Measurements from ENCODE around the gene ZBED6.
A peak's percentile ranks its signal among the peaks of the same experiment; 100 is the strongest.

The ZBED6 gene

DNA sequence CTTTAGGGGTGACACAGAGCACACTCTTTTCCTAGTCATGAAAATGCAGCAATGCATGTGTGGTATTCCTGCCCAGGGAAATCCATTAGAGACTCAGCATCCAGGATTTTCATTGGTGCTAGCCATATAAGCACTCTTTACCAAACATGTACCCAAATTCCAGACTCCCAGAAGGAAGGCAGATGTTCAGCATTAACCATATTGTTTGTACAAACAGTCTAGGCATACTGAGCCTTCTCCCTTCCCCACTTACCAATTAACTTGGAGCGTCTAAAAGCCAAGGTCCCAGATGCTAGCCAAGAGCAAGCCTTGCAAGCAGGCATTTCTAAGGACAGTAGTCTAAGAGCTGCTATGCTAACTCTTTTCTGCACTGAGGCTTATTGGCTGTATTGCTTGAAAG lies 27.9 kb downstream of the ZBED6 start (continued):
- TF ChIP-seq, protein P1, sequence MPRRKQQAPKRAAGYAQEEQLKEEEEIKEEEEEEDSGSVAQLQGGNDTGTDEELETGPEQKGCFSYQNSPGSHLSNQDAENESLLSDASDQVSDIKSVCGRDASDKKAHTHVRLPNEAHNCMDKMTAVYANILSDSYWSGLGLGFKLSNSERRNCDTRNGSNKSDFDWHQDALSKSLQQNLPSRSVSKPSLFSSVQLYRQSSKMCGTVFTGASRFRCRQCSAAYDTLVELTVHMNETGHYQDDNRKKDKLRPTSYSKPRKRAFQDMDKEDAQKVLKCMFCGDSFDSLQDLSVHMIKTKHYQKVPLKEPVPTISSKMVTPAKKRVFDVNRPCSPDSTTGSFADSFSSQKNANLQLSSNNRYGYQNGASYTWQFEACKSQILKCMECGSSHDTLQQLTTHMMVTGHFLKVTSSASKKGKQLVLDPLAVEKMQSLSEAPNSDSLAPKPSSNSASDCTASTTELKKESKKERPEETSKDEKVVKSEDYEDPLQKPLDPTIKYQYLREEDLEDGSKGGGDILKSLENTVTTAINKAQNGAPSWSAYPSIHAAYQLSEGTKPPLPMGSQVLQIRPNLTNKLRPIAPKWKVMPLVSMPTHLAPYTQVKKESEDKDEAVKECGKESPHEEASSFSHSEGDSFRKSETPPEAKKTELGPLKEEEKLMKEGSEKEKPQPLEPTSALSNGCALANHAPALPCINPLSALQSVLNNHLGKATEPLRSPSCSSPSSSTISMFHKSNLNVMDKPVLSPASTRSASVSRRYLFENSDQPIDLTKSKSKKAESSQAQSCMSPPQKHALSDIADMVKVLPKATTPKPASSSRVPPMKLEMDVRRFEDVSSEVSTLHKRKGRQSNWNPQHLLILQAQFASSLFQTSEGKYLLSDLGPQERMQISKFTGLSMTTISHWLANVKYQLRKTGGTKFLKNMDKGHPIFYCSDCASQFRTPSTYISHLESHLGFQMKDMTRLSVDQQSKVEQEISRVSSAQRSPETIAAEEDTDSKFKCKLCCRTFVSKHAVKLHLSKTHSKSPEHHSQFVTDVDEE (CRISPR knock-in tag; IDR thresholded peaks at IDR 0.05) = no peak

DNA sequence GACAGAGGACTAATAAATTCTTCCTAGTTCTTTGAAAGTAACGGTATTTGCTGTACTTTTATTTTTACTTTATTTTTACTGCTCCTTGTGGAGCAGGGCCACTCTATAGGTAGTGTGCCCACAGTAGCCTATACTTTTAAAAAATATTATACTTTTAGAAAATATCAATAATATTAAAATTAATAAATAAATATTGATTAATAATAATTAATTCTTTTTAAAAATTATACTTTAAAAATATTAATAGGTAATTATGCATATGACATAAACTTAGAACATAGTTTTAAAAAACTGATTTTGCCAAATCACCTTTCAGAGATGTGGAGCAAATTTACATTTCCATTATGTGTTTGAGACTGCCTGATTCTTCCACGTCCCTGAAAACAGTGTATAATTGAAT lies 30.8 kb downstream of the ZBED6 start:
- TF ChIP-seq ISL1 (CRISPR knock-in tag; IDR thresholded peaks at IDR 0.05) (no peak), GLIS3 (CRISPR knock-in tag; IDR thresholded peaks at IDR 0.05) (no peak), ZC3H10 (CRISPR knock-in tag; IDR thresholded peaks at IDR 0.05) (no peak), ARNTL (CRISPR knock-in tag; IDR thresholded peaks at IDR 0.05; ENCODE audit: borderline replicate concordance, low read depth) (no peak), ZNF8 (CRISPR knock-in tag; IDR thresholded peaks at IDR 0.05) (no peak), PPARA (CRISPR knock-in tag; IDR thresholded peaks at IDR 0.05; ENCODE audit: borderline replicate concordance) (no peak)
- TF ChIP-seq, protein P2, sequence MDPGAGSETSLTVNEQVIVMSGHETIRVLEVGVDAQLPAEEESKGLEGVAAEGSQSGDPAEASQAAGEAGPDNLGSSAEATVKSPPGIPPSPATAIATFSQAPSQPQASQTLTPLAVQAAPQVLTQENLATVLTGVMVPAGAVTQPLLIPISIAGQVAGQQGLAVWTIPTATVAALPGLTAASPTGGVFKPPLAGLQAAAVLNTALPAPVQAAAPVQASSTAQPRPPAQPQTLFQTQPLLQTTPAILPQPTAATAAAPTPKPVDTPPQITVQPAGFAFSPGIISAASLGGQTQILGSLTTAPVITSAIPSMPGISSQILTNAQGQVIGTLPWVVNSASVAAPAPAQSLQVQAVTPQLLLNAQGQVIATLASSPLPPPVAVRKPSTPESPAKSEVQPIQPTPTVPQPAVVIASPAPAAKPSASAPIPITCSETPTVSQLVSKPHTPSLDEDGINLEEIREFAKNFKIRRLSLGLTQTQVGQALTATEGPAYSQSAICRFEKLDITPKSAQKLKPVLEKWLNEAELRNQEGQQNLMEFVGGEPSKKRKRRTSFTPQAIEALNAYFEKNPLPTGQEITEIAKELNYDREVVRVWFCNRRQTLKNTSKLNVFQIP (CRISPR knock-in tag; IDR thresholded peaks at IDR 0.05; ENCODE audit: borderline replicate concordance, low read depth) = no peak
- no peak for ATAC-seq

DNA sequence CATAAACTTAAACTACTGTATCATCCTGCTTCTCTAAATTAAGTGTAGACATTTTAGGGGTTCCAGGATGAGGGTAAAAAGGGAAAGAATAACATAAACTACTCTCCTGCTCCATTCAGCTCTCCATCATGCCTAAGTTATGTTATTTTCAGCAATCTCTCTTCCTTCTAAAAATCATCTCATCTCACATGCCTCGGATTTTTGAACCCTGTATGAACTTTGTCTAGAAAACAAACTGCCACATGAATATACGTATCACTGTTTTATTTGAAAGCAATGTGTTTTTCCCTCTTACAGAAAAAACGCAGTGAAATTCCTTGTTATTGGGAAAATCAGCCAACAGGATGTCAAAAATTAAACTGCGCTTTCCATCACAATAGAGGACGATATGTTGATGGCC lies 32.6 kb downstream of the ZBED6 start:
- TF ChIP-seq CSDC2 (CRISPR knock-in tag; IDR thresholded peaks at IDR 0.05) (0 out of 2 replicates have a peak, but pooled peaks have one; percentile 17), ZNF8 (CRISPR knock-in tag; IDR thresholded peaks at IDR 0.05) (no peak)
- peak; percentile 48 for ATAC-seq

DNA sequence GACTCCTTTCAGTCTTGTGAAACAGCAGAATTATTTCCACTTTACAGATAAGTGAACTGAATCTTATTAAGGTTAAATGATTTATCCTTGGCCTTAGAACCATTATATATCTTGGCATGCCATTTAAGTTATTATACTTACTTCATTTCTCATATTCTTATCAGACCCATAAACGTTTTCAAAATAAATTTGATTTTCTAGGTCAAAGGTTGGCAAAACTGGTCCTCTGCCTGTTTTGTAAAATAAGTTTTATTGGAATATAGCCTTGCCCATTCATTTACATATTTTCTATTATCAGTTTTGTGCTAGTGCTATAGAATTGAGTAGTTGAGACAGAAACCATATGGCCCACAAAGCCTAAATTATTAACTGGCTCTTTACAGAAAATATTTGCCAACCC lies 33.1 kb downstream of the ZBED6 start:
- peak; percentile 95 for TF ChIP-seq ISL1 (CRISPR knock-in tag; IDR thresholded peaks at IDR 0.05)
- TF ChIP-seq, protein P2 (CRISPR knock-in tag; IDR thresholded peaks at IDR 0.05; ENCODE audit: borderline replicate concordance, low read depth) = no peak
- no peak; the same call in 1 of the 3 replicates for ATAC-seq

DNA sequence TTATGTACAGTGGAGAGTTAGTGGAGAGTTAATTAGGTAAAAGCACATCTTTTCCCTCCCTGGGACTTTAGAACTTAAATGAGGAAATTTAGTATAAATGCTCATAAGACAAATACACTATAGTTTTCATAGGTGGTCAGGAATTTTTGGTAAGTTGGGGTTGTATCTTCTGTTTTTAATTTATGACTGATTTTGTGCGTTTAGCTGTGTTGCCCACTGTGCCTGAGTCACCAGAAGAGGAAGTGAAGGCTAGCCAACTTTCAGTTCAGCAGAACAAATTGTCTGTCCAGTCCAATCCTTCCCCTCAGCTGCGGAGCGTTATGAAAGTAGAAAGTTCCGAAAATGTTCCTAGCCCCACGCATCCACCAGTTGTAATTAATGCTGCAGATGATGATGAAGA lies 33.8 kb downstream of the ZBED6 start:
- TF ChIP-seq RARB (CRISPR knock-in tag; IDR thresholded peaks at IDR 0.05) (0 out of 2 replicates have a peak, but pooled peaks have one; percentile 15), TOX (CRISPR knock-in tag; IDR thresholded peaks at IDR 0.05; ENCODE audit: borderline replicate concordance) (peak; percentile 46; the same call in 1 of the 2 replicates)
- TF ChIP-seq, protein P3, sequence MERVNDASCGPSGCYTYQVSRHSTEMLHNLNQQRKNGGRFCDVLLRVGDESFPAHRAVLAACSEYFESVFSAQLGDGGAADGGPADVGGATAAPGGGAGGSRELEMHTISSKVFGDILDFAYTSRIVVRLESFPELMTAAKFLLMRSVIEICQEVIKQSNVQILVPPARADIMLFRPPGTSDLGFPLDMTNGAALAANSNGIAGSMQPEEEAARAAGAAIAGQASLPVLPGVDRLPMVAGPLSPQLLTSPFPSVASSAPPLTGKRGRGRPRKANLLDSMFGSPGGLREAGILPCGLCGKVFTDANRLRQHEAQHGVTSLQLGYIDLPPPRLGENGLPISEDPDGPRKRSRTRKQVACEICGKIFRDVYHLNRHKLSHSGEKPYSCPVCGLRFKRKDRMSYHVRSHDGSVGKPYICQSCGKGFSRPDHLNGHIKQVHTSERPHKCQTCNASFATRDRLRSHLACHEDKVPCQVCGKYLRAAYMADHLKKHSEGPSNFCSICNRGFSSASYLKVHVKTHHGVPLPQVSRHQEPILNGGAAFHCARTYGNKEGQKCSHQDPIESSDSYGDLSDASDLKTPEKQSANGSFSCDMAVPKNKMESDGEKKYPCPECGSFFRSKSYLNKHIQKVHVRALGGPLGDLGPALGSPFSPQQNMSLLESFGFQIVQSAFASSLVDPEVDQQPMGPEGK (CRISPR knock-in tag; IDR thresholded peaks at IDR 0.05; ENCODE audit: borderline replicate concordance) = peak; percentile 6; the same call in 1 of the 2 replicates
- peak; percentile 88 for ATAC-seq

DNA sequence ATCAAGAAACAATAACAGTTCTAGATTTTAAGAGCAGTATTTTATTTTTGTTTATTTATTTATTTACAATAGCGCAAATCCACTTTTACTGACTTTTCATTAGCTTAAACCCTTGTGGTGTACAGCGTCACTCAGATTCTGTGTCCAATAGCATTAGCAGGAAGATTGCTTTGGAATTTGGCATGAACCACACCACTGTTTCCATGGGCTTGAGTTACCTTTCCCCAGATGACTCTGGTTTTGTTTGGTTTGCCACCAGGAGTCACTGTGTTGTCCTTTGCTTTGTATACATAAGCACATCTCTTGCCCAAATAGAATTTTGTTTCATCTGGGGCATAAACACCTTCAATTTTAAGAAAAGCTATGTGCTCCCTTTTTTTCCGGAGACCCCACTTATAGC lies 40.1 kb downstream of the ZBED6 start:
- TF ChIP-seq ZNF565 (CRISPR knock-in tag; conservative IDR thresholded peaks at IDR 0.05; ENCODE audit: low read depth) = no peak
- no peak for TF ChIP-seq ESRRG (CRISPR knock-in tag; IDR thresholded peaks at IDR 0.05)
- TF ChIP-seq, protein P1 (CRISPR knock-in tag; IDR thresholded peaks at IDR 0.05) = no peak
- TF ChIP-seq ZNF8 (CRISPR knock-in tag; IDR thresholded peaks at IDR 0.05) = no peak
- TF ChIP-seq PPARA (CRISPR knock-in tag; IDR thresholded peaks at IDR 0.05; ENCODE audit: borderline replicate concordance) = no peak
- TF ChIP-seq, protein P4, sequence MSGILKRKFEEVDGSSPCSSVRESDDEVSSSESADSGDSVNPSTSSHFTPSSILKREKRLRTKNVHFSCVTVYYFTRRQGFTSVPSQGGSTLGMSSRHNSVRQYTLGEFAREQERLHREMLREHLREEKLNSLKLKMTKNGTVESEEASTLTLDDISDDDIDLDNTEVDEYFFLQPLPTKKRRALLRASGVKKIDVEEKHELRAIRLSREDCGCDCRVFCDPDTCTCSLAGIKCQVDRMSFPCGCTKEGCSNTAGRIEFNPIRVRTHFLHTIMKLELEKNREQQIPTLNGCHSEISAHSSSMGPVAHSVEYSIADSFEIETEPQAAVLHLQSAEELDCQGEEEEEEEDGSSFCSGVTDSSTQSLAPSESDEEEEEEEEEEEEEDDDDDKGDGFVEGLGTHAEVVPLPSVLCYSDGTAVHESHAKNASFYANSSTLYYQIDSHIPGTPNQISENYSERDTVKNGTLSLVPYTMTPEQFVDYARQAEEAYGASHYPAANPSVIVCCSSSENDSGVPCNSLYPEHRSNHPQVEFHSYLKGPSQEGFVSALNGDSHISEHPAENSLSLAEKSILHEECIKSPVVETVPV (CRISPR knock-in tag; IDR thresholded peaks at IDR 0.05) = no peak
- TF ChIP-seq TCF4 (CRISPR knock-in tag; IDR thresholded peaks at IDR 0.05; ENCODE audit: borderline replicate concordance) = no peak
- TF ChIP-seq ZNF70 (CRISPR knock-in tag; IDR thresholded peaks at IDR 0.05) = no peak
- no peak for TF ChIP-seq BACH2 (CRISPR knock-in tag; IDR thresholded peaks at IDR 0.05; ENCODE audit: borderline replicate concordance)
- TF ChIP-seq RARB (CRISPR knock-in tag; IDR thresholded peaks at IDR 0.05) = no peak
- ATAC-seq = no peak
